Endothelial cell of umbilical vein (primary cell): ENCODE results near the gene SELENOO. TPM values are rescaled to one million over a fixed set of nuclear protein-coding genes. Genes with fewer than 3 reads are reported as not detected.

Source experiments
- Bru-seq: library from RNA; stranded (reverse); fragments of 400-500 nt; gene quantifications from one replicate; lab custom pipeline; 2021; lab: Mats Ljungman, UMichigan
- BruChase-seq, 2 experiments: library from RNA; stranded (reverse); fragments of 400-500 nt; gene quantifications; one replicate each; lab custom pipeline; 2021; lab: Mats Ljungman, UMichigan
- BruUV-seq: library from RNA; stranded (reverse); fragments of 400-500 nt; replicated peaks from 2 replicates; lab custom pipeline; 2021; lab: Mats Ljungman, UMichigan
- CTCF ChIA-PET: fragments of 300-600, 350-600 bp; sonication (Branson Sonifier 250); formaldehyde crosslinking; loops from one replicate; lab custom pipeline; 2021; ENCODE audit warnings: antibody characterized with exemption, inconsistent platforms; lab: Charles Lee
- POLR2A ChIA-PET: fragments of 300-600, 350-600 bp; sonication (Branson Sonifier 250); formaldehyde crosslinking; loops from one replicate; lab custom pipeline; 2021; ENCODE audit warnings: antibody characterized with exemption, inconsistent platforms; lab: Charles Lee
- DNase-seq: peaks from one replicate; pipeline ENCODE4 v3.0.0-alpha.2; 2011; ENCODE audit warnings: low read depth, low spot score
- FAIRE-seq: peaks from 2 replicates; lab custom pipeline; 2011; peaks lifted over from hg19 to GRCh38; lab: Jason Lieb, UNC
- H2AFZ ChIP-seq: 2 replicates; pipeline ENCODE4 v1.6.0; 2012; ENCODE audit warnings: low read depth, low read length, control low read depth, inconsistent platforms
- H3K27ac ChIP-seq: 2 replicates; pipeline ENCODE4 v1.5.1; 2011; ENCODE audit warnings: low read depth, mild to moderate bottlenecking, control low read depth, low read length, moderate library complexity; ENCODE audit not compliant: insufficient read depth
- H3K27me3 ChIP-seq, 2 experiments: 2 replicates each; pipeline versions ENCODE4 v1.6.0 to v1.6.1; 2011; ENCODE audit warnings: low read length in 2 of 2, mixed read lengths in 1 of 2; ENCODE audit not compliant: control insufficient read depth in 2 of 2, insufficient read depth in 2 of 2
- H3K36me3 ChIP-seq, 2 experiments: 2 replicates in 1 of 2; 3 replicates in 1 of 2; pipeline ENCODE4 v1.5.1; 2011; ENCODE audit warnings: low read length in 2 of 2, mild to moderate bottlenecking in 1 of 2, moderate library complexity in 1 of 2; ENCODE audit not compliant: control insufficient read depth in 2 of 2, insufficient read depth in 2 of 2; ENCODE audit errors: extremely low read depth in 1 of 2
- H3K4me1 ChIP-seq: 3 replicates; pipeline ENCODE4 v1.5.1; 2011; ENCODE audit warnings: mild to moderate bottlenecking, low read length; ENCODE audit not compliant: control insufficient read depth, insufficient read depth; ENCODE audit errors: extremely low read depth
- H3K4me2 ChIP-seq: 2 replicates; pipeline ENCODE4 v1.6.1; 2011; ENCODE audit warnings: low read length, control low read depth, mixed read lengths; ENCODE audit not compliant: insufficient read depth
- H3K4me3 ChIP-seq, 3 experiments: fragments of 200-600 bp in 1 of 3; sonication (generic), shearing (Covaris generic) in 1 of 3; replicated peaks in 1 of 3; 2 replicates each; pipeline ENCODE4 v1.5.1; 2011 to 2016; ENCODE audit warnings: control low read depth in 3 of 3, low read length in 3 of 3, mild to moderate bottlenecking in 2 of 3, inconsistent platforms in 1 of 3, low read depth in 1 of 3, moderate library complexity in 1 of 3; ENCODE audit not compliant: insufficient read depth in 1 of 3
- H3K79me2 ChIP-seq: 2 replicates; pipeline ENCODE4 v1.6.0; 2012; ENCODE audit warnings: low read length, inconsistent platforms; ENCODE audit not compliant: control insufficient read depth, insufficient read depth
- H3K9ac ChIP-seq: replicated peaks from 2 replicates; pipeline ENCODE3; 2011; ENCODE audit warnings: low read length, control low read depth; ENCODE audit not compliant: insufficient read depth; ENCODE audit errors: extremely low read depth
- H3K9me1 ChIP-seq: replicated peaks from 3 replicates; pipeline ENCODE4 v1.6.0; 2011; ENCODE audit warnings: mild to moderate bottlenecking, low read length; ENCODE audit not compliant: control insufficient read depth, insufficient read depth; ENCODE audit errors: extremely low read depth
- H3K9me3 ChIP-seq: replicated peaks from 2 replicates; pipeline ENCODE4 v1.5.1; 2012; ENCODE audit warnings: low read length, inconsistent platforms; ENCODE audit not compliant: control insufficient read depth, insufficient read depth
- H4K20me1 ChIP-seq: replicated peaks from 2 replicates; pipeline ENCODE3; 2011; ENCODE audit warnings: mild to moderate bottlenecking, low read length; ENCODE audit not compliant: control insufficient read depth, insufficient read depth; ENCODE audit errors: extremely low read depth
- FOS ChIP-seq: IDR thresholded peaks from 2 replicates; pipeline ENCODE4 v1.6.1; 2011; ENCODE audit warnings: mild to moderate bottlenecking, low read length, moderate library complexity, borderline replicate concordance; ENCODE audit not compliant: insufficient read depth
- MAX ChIP-seq: IDR thresholded peaks from 2 replicates; pipeline ENCODE4 v1.6.1; 2011; ENCODE audit not compliant: insufficient read depth, insufficient read length
- POLR2A ChIP-seq: IDR thresholded peaks from 2 replicates; pipeline ENCODE4 v1.6.1; 2012; ENCODE audit warnings: low read depth, mild to moderate bottlenecking, control low read depth, low read length
- POLR2AphosphoS5 ChIP-seq: IDR thresholded peaks from 2 replicates; pipeline ENCODE4 v1.6.1; 2012; ENCODE audit warnings: low read depth, mild to moderate bottlenecking, control low read depth, low read length, moderate library complexity; ENCODE audit not compliant: insufficient read depth
- dilution Hi-C: fragments of 300-500 bp; cut with MboI; formaldehyde crosslinking; loops from one replicate; pipeline ENCODE4 v1.15.0; 2019; ENCODE audit warnings: low sequenced_read_pairs; ENCODE audit not compliant: extremely low pct_ligation_motif_present
- intact Hi-C: fragments of 100-400 bp; cut with micrococcal nuclease; formaldehyde crosslinking; loops from one replicate; pipeline ENCODE4 v1.10.0; 2022
- long read RNA-seq: library from polyadenylated mRNA; stranded (forward); transcript quantifications from one replicate; pipeline ENCODE4 v2.0.0, GENCODE V29; 2021
- polyA minus RNA-seq, 3 experiments: library from RNA; depleted of rRNA, polyadenylated mRNA; stranded (reverse); fragments of >200 nt; gene quantifications; 1 replicate in 1 of 3; 2 replicates in 2 of 3; pipeline ENCODE4 v1.2.3, GENCODE V29; 2011
- polyA plus RNA-seq, 4 experiments: library from polyadenylated mRNA; depleted of rRNA in 3 of 4; stranded (reverse) in 3 of 4; unstranded in 1 of 4; fragments of >200 nt; gene quantifications; 2 replicates each; pipeline versions ENCODE4 v1.2.1 to v1.2.3, GENCODE V29; 2011 to 2012; ENCODE audit warnings: missing spikeins in 1 of 4
- total RNA-seq: library from RNA; stranded (reverse); gene quantifications from 2 replicates; pipeline ENCODE4 v1.2.3, GENCODE V29; 2021

The SELENOO gene
- total RNA-seq: 24.1 and 28.0 TPM in 2 replicates
- polyA plus RNA-seq: 37.5 and 45.8 TPM in 2 replicates
- 17.7 and 23.1 TPM in 2 replicates for polyA plus RNA-seq (2011; cell fraction: cytosol; rRNA removed)
- polyA plus RNA-seq (2011; cell fraction: nucleus; rRNA removed): 82.2 and 94.2 TPM in 2 replicates
- 13.8 and 16.8 TPM in 2 replicates for polyA plus RNA-seq (2012)
- 11.1 and 16.1 TPM in 2 replicates for polyA minus RNA-seq
- 9.7 TPM for polyA minus RNA-seq (2011; cell fraction: cytosol; rRNA and poly(A)+ RNA removed)
- 11.9 and 16.8 TPM in 2 replicates for polyA minus RNA-seq (2011; cell fraction: nucleus; rRNA and poly(A)+ RNA removed)
- percentile 70 among the genes with signal in this experiment for Bru-seq, nascent RNA
- BruChase-seq, experiment 1, labeled RNA remaining after a 6-hour chase: percentile 83 among the genes with signal in this experiment
- percentile 89 among the genes with signal in this experiment for BruChase-seq, experiment 2, labeled RNA remaining after a 2-hour chase
- long read RNA-seq, transcript SELENOO-201 (9 exons, 2,315 nt): major isoform, 72 of 110 reads
- long read RNA-seq, partial matches to known transcripts: 9 of 110 reads
- long read RNA-seq, other reads (novel, unspliced or antisense): 29 of 110 reads

GRCh38 chr22:50200461-50201190, at the start of gene SELENOO:
Gene SELENOO, plus strand, starts transcription at chr22:50201011. Its CDS starts 26 bp downstream, at chr22:50201037.
- BruUV-seq: TSS peak; percentile 56
- peak within 1 kb of the TSS; percentile 91 for H2AFZ ChIP-seq
- dilution Hi-C loops (no loop called here), intact Hi-C loops (loop anchor here (2.0 to 10.0 kb wide), 3 partner anchors 14 to 226 kb away; no protein-coding TSS in a partner anchor)
- H3K27me3 ChIP-seq: no peaks in the 10 kb centered on the region
- TF ChIP-seq FOS (no peak), MAX (no peak), POLR2AphosphoS5 (peak; percentile 90), POLR2A (peak; percentile 83)
- peak; percentile 80 for DNase-seq
- H3K4me2 ChIP-seq: peak within 1 kb of the TSS; percentile 94
- H3K9me1 ChIP-seq: no peaks in the 10 kb centered on the region
- H3K36me3 ChIP-seq: peaks cover 2 to 10% of the 10 kb centered on the region in 2 experiments
- peak within 1 kb of the TSS; percentile 69 for H3K9ac ChIP-seq
- H3K79me2 ChIP-seq: peaks cover 26% of the 10 kb centered on the region
- peak within 1 kb of the TSS; percentile 60 for H3K27ac ChIP-seq
- peaks cover 18% of the 10 kb centered on the region for H3K4me1 ChIP-seq
- ChIA-PET POLR2A (no interaction called here), CTCF (no interaction called here)
- H3K4me3 ChIP-seq: peak within 1 kb of the TSS; percentile 58 to 85 (median 75)
- H3K9me3 ChIP-seq: no peaks in the 10 kb centered on the region
- FAIRE-seq: peak; percentile 89
- no peaks in the 10 kb centered on the region for H4K20me1 ChIP-seq
